ENCODE data around the gene SLC43A2. TPM values are rescaled to one million over a fixed set of nuclear protein-coding genes. Genes with fewer than 3 reads are reported as not detected.

The SLC43A2 gene
- total RNA-seq, 2 experiments from 2014 or later: 9.0 to 10.2 TPM

DNA sequence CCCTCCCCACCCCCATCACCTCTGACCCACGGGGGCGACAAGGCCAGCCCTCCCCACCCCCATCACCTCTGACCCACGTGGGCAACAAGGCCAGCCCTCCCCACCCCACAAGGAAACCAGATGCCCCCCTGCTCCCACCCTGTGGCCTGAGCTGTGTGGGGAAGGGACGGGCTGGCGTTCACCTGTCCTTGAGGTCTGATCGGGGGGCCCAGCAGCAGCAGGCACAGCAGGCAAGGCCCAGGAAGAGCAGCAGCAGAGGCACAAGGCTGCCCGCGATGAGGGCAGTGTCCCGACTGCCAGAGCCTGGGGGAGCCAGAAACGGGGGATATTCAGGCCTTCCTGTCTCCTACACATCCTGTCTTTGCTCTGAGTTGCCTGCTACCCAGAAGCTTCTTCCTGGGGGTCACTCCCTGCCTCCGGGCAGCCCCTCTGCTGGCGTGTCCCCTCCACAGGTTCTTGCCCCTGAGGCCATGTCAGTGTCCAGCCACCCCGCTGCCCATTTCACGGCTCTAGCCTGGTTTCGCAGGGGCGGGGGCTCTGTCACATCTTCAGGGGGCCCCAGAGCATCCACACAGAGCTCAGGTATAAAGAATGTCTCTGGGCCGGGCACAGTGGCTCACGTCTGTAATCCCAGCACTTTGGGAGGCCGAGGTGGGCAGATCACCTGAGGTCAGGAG, 10.1 kb upstream of the SLC43A2 start:
- no peaks in the 10 kb centered on the region for H3K4me1 Mint-ChIP-seq (ENCODE audit: low read depth)
- H3K9me3 Mint-ChIP-seq: no peaks in the 10 kb centered on the region
- Histone ChIP-seq H3K4me3 (ENCODE audit: low read length) (no peak overlapping the region), H3K27me3 (ENCODE audit: control insufficient read depth in 1 of 2, insufficient read depth in 2 of 2, low read length in 2 of 2) (no peaks in the 10 kb centered on the region), H3K36me3 (ENCODE audit: insufficient read depth, low read length) (no peaks in the 10 kb centered on the region), H3K4me1 (ENCODE audit: insufficient read depth, low read length) (peaks cover under 1% of the 10 kb centered on the region), H3K9me3 (ENCODE audit: control insufficient read depth in 1 of 2, insufficient read depth in 1 of 2, low read length in 2 of 2) (peaks cover 0 to 5% of the 10 kb centered on the region in 2 experiments), H3K27ac (ENCODE audit: low read depth in 1 of 2, low read length in 2 of 2) (no peak overlapping the region)
- intact Hi-C loops (cut with DNase I, micrococcal nuclease): no loop called here
- POLR2A ChIA-PET: interaction anchor here (1.4 kb wide), 1 partner anchor 9 kb away, joined by 4 read pairs; no protein-coding TSS in a partner anchor
- no peak overlapping the region for H3K4me3 Mint-ChIP-seq
- no peaks in the 10 kb centered on the region for H3K27me3 Mint-ChIP-seq
- ATAC-seq (ENCODE audit: poor library complexity) (no peak), DNase-seq (no peak)
- CTCF ChIA-PET: interaction anchor here (2.4 kb wide), 1 partner anchor 9 kb away, joined by 8 read pairs; no protein-coding TSS in a partner anchor
- TF ChIP-seq, protein P1, sequence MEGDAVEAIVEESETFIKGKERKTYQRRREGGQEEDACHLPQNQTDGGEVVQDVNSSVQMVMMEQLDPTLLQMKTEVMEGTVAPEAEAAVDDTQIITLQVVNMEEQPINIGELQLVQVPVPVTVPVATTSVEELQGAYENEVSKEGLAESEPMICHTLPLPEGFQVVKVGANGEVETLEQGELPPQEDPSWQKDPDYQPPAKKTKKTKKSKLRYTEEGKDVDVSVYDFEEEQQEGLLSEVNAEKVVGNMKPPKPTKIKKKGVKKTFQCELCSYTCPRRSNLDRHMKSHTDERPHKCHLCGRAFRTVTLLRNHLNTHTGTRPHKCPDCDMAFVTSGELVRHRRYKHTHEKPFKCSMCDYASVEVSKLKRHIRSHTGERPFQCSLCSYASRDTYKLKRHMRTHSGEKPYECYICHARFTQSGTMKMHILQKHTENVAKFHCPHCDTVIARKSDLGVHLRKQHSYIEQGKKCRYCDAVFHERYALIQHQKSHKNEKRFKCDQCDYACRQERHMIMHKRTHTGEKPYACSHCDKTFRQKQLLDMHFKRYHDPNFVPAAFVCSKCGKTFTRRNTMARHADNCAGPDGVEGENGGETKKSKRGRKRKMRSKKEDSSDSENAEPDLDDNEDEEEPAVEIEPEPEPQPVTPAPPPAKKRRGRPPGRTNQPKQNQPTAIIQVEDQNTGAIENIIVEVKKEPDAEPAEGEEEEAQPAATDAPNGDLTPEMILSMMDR (IDR thresholded peaks at IDR 0.05): no peak
- no peak overlapping the region for H3K27ac Mint-ChIP-seq
- no peaks in the 10 kb centered on the region for H3K36me3 Mint-ChIP-seq (ENCODE audit: low read depth)

DNA sequence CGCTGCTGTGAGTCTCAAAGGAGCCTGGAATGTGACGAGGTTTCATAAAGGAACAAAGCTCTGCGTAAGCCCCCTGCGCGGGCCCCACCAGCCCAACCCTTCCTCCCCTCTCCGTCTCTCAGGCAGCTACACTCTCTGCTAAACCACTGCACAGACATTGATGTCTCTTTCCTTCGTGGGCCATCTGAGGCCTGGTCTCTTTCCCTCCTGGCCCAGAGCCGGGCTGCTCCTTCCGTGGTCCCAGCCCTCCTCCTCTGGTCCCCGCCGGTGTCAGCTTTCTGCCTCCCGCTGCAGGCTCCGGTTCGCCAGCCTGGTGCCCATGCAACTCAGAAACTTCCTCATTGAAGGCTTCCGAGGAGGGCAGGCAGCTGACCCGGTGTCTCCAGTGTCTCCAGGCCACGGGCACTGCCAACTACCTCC, 9.5 kb upstream of the SLC43A2 start:
- ATAC-seq (ENCODE audit: poor library complexity): no peak
- no peaks in the 10 kb centered on the region for H3K4me1 ChIP-seq (ENCODE audit: insufficient read depth, low read length)
- Mint-ChIP-seq H3K27me3 (no peaks in the 10 kb centered on the region), H3K36me3 (ENCODE audit: low read depth) (no peaks in the 10 kb centered on the region), H3K4me1 (ENCODE audit: low read depth) (no peaks in the 10 kb centered on the region), H3K27ac (no peak overlapping the region), H3K4me3 (no peak overlapping the region), H3K9me3 (no peaks in the 10 kb centered on the region)
- H3K27ac ChIP-seq (ENCODE audit: low read depth in 1 of 2, low read length in 2 of 2): no peak overlapping the region
- no peaks in the 10 kb centered on the region for H3K36me3 ChIP-seq (ENCODE audit: insufficient read depth, low read length)
- intact Hi-C loops (cut with DNase I, micrococcal nuclease): no loop called here
- no peak for DNase-seq
- H3K27me3 ChIP-seq (ENCODE audit: control insufficient read depth in 1 of 2, insufficient read depth in 2 of 2, low read length in 2 of 2): no peaks in the 10 kb centered on the region
- H3K9me3 ChIP-seq (ENCODE audit: control insufficient read depth in 1 of 2, insufficient read depth in 1 of 2, low read length in 2 of 2): peaks cover 0 to 5% of the 10 kb centered on the region in 2 experiments
- ChIA-PET POLR2A (interaction anchor here (1.4 kb wide), 1 partner anchor 9 kb away, joined by 4 read pairs; no protein-coding TSS in a partner anchor), CTCF (no interaction called here)
- H3K4me3 ChIP-seq (ENCODE audit: low read length): no peak overlapping the region
- TF ChIP-seq, protein P1 (IDR thresholded peaks at IDR 0.05): no peak

DNA sequence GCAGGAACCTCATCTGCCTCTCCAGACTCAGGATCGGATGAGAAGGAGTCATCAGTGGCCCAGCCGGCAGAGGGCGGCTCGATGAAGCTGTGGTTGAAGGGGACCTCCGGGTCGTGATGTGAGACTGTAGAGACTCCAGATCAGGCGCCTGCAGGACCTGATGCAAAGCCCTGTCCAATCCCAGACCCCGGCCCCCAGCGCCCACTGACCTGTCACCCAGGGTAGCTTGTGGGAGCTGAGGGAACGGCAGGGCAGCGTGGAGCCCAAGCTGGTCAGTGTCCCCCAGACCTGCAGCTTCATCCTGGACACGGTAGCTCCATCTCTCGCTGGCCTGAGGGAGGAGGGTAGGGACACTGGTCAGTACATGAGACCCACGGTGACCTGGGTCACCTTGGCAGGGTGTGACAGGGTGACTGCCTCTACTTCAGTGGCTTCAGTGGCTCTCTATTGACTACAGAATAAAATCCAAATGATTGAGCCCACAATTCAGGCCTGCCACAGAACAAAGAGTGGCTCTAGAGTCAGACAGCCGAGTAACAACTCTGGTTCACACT, 8.2 kb upstream of the SLC43A2 start:
- no peak overlapping the region for H3K27ac Mint-ChIP-seq
- no peak for ATAC-seq (ENCODE audit: poor library complexity)
- Histone ChIP-seq H3K9me3 (ENCODE audit: control insufficient read depth in 1 of 2, insufficient read depth in 1 of 2, low read length in 2 of 2) (no peaks in the 10 kb centered on the region), H3K4me3 (ENCODE audit: low read length) (no peak overlapping the region), H3K27me3 (ENCODE audit: control insufficient read depth in 1 of 2, insufficient read depth in 2 of 2, low read length in 2 of 2) (no peaks in the 10 kb centered on the region), H3K36me3 (ENCODE audit: insufficient read depth, low read length) (no peaks in the 10 kb centered on the region), H3K4me1 (ENCODE audit: insufficient read depth, low read length) (no peaks in the 10 kb centered on the region), H3K27ac (ENCODE audit: low read depth in 1 of 2, low read length in 2 of 2) (no peak overlapping the region)
- no peak overlapping the region for H3K4me3 Mint-ChIP-seq
- DNase-seq: no peak
- no peaks in the 10 kb centered on the region for H3K27me3 Mint-ChIP-seq
- no peaks in the 10 kb centered on the region for H3K9me3 Mint-ChIP-seq
- no peaks in the 10 kb centered on the region for H3K4me1 Mint-ChIP-seq (ENCODE audit: low read depth)
- intact Hi-C loops (cut with DNase I, micrococcal nuclease): no loop called here
- POLR2A ChIA-PET: interaction anchor here (1.4 kb wide), 1 partner anchor 9 kb away, joined by 4 read pairs; the partner anchor contains the start of gene SLC43A2
- no peaks in the 10 kb centered on the region for H3K36me3 Mint-ChIP-seq (ENCODE audit: low read depth)
- CTCF ChIA-PET: interaction anchor here (1.2 kb wide), 1 partner anchor 12 kb away, joined by 3 read pairs; no protein-coding TSS in a partner anchor
- TF ChIP-seq, protein P1 (IDR thresholded peaks at IDR 0.05): no peak

All from CD4-positive, alpha-beta T cell (primary cell).